Activated CD8-positive, alpha-beta memory T cell treated with anti-CD3 and anti-CD28 coated beads for 1 hour (primary cell): Measurements from ENCODE around the gene MVB12B.
"Not testable (repeated sequence)": the region's sequence is repeated elsewhere in the genome, so short reads cannot be mapped to it uniquely, and the experiment has no call there.

Experiments
- DNase-seq, 2 donors: peaks; one replicate each; pipeline ENCODE4 v3.0.0-alpha.2; 2020; ENCODE audit warnings: low read depth in 1 of 2; ENCODE audit errors: extremely low read depth in 1 of 2

MVB12B gene

GRCh38 chr9:126527109-126527825 lies 200.6 kb downstream of the MVB12B start:
- no peak for DNase-seq

GRCh38 chr9:126528111-126528510 lies 201.5 kb downstream of the MVB12B start:
- no peak for DNase-seq

GRCh38 chr9:126528915-126529314 lies 202.3 kb downstream of the MVB12B start:
- DNase-seq: no peak

GRCh38 chr9:126531035-126531571 lies 204.5 kb downstream of the MVB12B start:
- no peak for DNase-seq

- no peak for DNase-seq
Measured at GRCh38 chr9:126531591-126531990, 205.0 kb downstream of the MVB12B start.

- DNase-seq: no peak
Measured at GRCh38 chr9:126532019-126532462, 205.4 kb downstream of the MVB12B start.

- DNase-seq: no peak
Measured at GRCh38 chr9:126532489-126532888, 205.9 kb downstream of the MVB12B start.

GRCh38 chr9:126532951-126533925 lies 206.6 kb downstream of the MVB12B start:
- no peak for DNase-seq

GRCh38 chr9:126533926-126534310 lies 207.3 kb downstream of the MVB12B start:
- no peak for DNase-seq

GRCh38 chr9:126534431-126535186 lies 208.0 kb downstream of the MVB12B start:
- DNase-seq: no peak

GRCh38 chr9:126536131-126536530 lies 209.5 kb downstream of the MVB12B start:
- no peak for DNase-seq

GRCh38 chr9:126536841-126537465 lies 210.3 kb downstream of the MVB12B start:
- no peak for DNase-seq

GRCh38 chr9:126538550-126538949 lies 211.9 kb downstream of the MVB12B start:
- DNase-seq: no peak

- not testable (repeated sequence) for DNase-seq
Measured at GRCh38 chr9:126540398-126540797, 213.8 kb downstream of the MVB12B start.

GRCh38 chr9:126543490-126543889 lies 216.9 kb downstream of the MVB12B start:
- no peak for DNase-seq

- no peak for DNase-seq
Measured at GRCh38 chr9:126545106-126545505, 218.5 kb downstream of the MVB12B start.

GRCh38 chr9:126546036-126546435 lies 219.4 kb downstream of the MVB12B start:
- no peak for DNase-seq

- no peak for DNase-seq
Measured at GRCh38 chr9:126548312-126548711, 221.7 kb downstream of the MVB12B start.

GRCh38 chr9:126549246-126550006 lies 222.8 kb downstream of the MVB12B start:
- DNase-seq: no peak
